ENCODE data around the gene UFSP1.
"Not testable (repeated sequence)": the region's sequence is repeated elsewhere in the genome, so short reads cannot be mapped to it uniquely, and the experiment has no call there.

The UFSP1 gene

DNA sequence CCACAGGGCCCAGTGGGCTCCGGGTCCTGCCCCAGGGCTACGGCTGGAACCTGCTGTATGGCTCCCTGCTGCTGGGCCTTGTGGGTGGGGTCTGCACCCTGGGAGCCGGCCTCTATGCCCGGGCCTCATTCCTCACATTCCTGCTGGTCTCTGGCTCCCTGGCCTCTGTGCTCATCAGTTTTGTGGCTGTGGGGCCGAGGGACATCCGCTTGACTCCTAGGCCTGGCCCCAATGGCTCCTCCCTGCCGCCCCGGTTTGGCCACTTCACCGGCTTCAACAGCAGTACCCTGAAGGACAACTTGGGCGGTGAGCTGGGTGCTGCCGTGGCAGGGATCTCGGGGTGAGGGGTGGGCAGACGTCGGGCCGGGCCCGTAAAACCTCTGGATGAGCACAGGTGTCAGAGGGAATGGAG is 32.6 kb downstream of the UFSP1 start:
- no peak overlapping the region for H3K14ac ChIP-seq (ENCODE audit: low read length)
- H3K4me2 ChIP-seq (ENCODE audit: insufficient read depth, low read length, poor library complexity, severe bottlenecking): no peak overlapping the region
- H3K36me3 ChIP-seq (replicated peaks in 1 of 2; ENCODE audit: control insufficient read depth in 2 of 2, insufficient read depth in 2 of 2, low read length in 2 of 2): peaks cover 4 to 9% of the 10 kb centered on the region in 2 donors
- H3K27me3 ChIP-seq (ENCODE audit: control insufficient read depth in 3 of 3, insufficient read depth in 3 of 3, low read depth in 1 of 3, low read length in 3 of 3): no peaks in the 10 kb centered on the region
- no peak overlapping the region for H2BK120ac ChIP-seq (ENCODE audit: low read depth, low read length)
- no peaks in the 10 kb centered on the region for H3K9me3 ChIP-seq (replicated peaks in 1 of 2; ENCODE audit: control insufficient read depth in 2 of 2, insufficient read depth in 1 of 2, low read depth in 1 of 2, low read length in 2 of 2)
- H2AK5ac ChIP-seq (ENCODE audit: low read depth, low read length): peak overlapping the region; percentile 32
- no peak overlapping the region for H3K18ac ChIP-seq (ENCODE audit: low read length)
- peaks cover 3 to 4% of the 10 kb centered on the region in 2 donors for H3K4me1 ChIP-seq (ENCODE audit: control insufficient read depth in 2 of 2, insufficient read depth in 1 of 2, low read depth in 1 of 2, low read length in 2 of 2)
- no peak overlapping the region for H3K4ac ChIP-seq (ENCODE audit: low read length)
- H3K79me1 ChIP-seq (ENCODE audit: low read depth, low read length): peaks cover 2% of the 10 kb centered on the region
- WGBS, 2 donors (ENCODE audit: extremely low coverage in 2 of 2, insufficient read length in 2 of 2, insufficient replicate concordance in 1 of 2): no CpG with 5 or more reads among the region's 16 CpGs
- no peak overlapping the region for H3K27ac ChIP-seq (replicated peaks; ENCODE audit: low read length)
- H3K23ac ChIP-seq (ENCODE audit: low read depth, low read length, poor library complexity): no peak overlapping the region
- no peak for DNase-seq (ENCODE audit: low spot score)
- no peak overlapping the region for H2BK5ac ChIP-seq (ENCODE audit: low read length)
- no peak overlapping the region for H2BK15ac ChIP-seq (ENCODE audit: low read length)
- H2AFZ ChIP-seq (ENCODE audit: low read length): no peak overlapping the region
- H4K91ac ChIP-seq (ENCODE audit: low read depth, low read length, poor library complexity): no peak overlapping the region
- no peak overlapping the region for H4K8ac ChIP-seq (ENCODE audit: low read depth, low read length)
- no peak overlapping the region for H3K4me3 ChIP-seq (ENCODE audit: low read length in 2 of 2)
- no peak overlapping the region for H3K9ac ChIP-seq (ENCODE audit: low read depth, low read length, poor library complexity)
- no peak overlapping the region for H2BK12ac ChIP-seq (ENCODE audit: low read length)

DNA sequence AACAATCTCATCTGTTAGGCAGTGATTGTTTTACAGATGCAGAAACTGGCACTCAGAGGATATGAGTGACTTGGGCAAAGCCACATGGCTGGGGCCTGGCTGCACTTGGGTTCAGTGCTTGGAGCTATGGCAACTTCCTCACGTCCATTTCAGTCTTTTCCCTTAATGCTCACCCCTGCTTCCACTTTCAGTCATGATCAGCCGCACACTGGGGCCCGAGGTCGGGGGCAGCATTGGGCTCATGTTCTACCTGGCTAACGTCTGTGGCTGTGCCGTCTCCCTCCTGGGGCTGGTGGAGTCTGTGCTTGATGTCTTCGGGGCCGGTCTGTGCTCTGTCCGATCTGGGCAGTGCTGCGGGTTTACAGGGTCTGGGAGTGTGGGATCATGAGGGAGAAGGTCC is 34.0 kb downstream of the UFSP1 start:
- H2BK12ac ChIP-seq (ENCODE audit: low read length): peak overlapping the region; percentile 4
- H3K27ac ChIP-seq (replicated peaks; ENCODE audit: low read length): no peak overlapping the region
- WGBS, 2 donors (ENCODE audit: extremely low coverage in 2 of 2, insufficient read length in 2 of 2, insufficient replicate concordance in 1 of 2): no CpG with 5 or more reads among the region's 10 CpGs
- H3K27me3 ChIP-seq (ENCODE audit: control insufficient read depth in 3 of 3, insufficient read depth in 3 of 3, low read depth in 1 of 3, low read length in 3 of 3): no peaks in the 10 kb centered on the region
- H3K4me3 ChIP-seq (ENCODE audit: low read length in 2 of 2): no peak overlapping the region
- H4K8ac ChIP-seq (ENCODE audit: low read depth, low read length): no peak overlapping the region
- no peak overlapping the region for H3K4ac ChIP-seq (ENCODE audit: low read length)
- no peak overlapping the region for H3K23ac ChIP-seq (ENCODE audit: low read depth, low read length, poor library complexity)
- no peak overlapping the region for H3K18ac ChIP-seq (ENCODE audit: low read length)
- peaks cover 3% of the 10 kb centered on the region in 2 donors for H3K36me3 ChIP-seq (replicated peaks in 1 of 2; ENCODE audit: control insufficient read depth in 2 of 2, insufficient read depth in 2 of 2, low read length in 2 of 2)
- H3K4me2 ChIP-seq (ENCODE audit: insufficient read depth, low read length, poor library complexity, severe bottlenecking): no peak overlapping the region
- H3K14ac ChIP-seq (ENCODE audit: low read length): no peak overlapping the region
- no peak for DNase-seq (ENCODE audit: low spot score)
- no peak overlapping the region for H2AK5ac ChIP-seq (ENCODE audit: low read depth, low read length)
- peaks cover 2% of the 10 kb centered on the region for H3K79me1 ChIP-seq (ENCODE audit: low read depth, low read length)
- H2AFZ ChIP-seq (ENCODE audit: low read length): no peak overlapping the region
- peak overlapping the region; percentile 79 for H2BK5ac ChIP-seq (ENCODE audit: low read length)
- H3K4me1 ChIP-seq (ENCODE audit: control insufficient read depth in 2 of 2, insufficient read depth in 1 of 2, low read depth in 1 of 2, low read length in 2 of 2): peaks cover 5 to 6% of the 10 kb centered on the region in 2 donors
- no peaks in the 10 kb centered on the region for H3K9me3 ChIP-seq (replicated peaks in 1 of 2; ENCODE audit: control insufficient read depth in 2 of 2, insufficient read depth in 1 of 2, low read depth in 1 of 2, low read length in 2 of 2)
- H2BK120ac ChIP-seq (ENCODE audit: low read depth, low read length): no peak overlapping the region
- H2BK15ac ChIP-seq (ENCODE audit: low read length): no peak overlapping the region
- peak overlapping the region; percentile 12 for H3K9ac ChIP-seq (ENCODE audit: low read depth, low read length, poor library complexity)
- no peak overlapping the region for H4K91ac ChIP-seq (ENCODE audit: low read depth, low read length, poor library complexity)

DNA sequence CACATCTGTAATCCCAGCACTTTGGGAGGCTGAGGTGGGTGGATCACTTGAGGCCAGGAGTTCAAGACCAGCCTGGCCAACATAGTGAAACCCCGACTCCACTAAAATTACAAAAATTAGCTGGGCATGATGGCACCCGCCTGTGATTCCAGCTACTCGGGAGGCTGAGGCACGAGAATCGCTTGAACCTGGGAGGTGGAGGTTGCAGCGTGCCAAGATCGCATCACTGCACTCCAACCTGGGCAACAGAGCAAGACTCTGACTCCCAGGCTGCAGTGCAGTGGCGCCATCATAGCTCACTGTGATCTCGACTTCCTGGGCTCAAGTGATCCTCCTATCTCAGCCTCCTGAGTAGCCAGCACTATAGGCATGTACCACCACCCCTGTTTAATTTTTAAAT is 34.6 kb downstream of the UFSP1 start:
- H3K4me3 ChIP-seq (ENCODE audit: low read length in 2 of 2); H3K79me1 ChIP-seq (ENCODE audit: low read depth, low read length); H4K91ac ChIP-seq (ENCODE audit: low read depth, low read length, poor library complexity); H3K9me3 ChIP-seq (replicated peaks in 1 of 2; ENCODE audit: control insufficient read depth in 2 of 2, insufficient read depth in 1 of 2, low read depth in 1 of 2, low read length in 2 of 2); H3K27ac ChIP-seq (replicated peaks; ENCODE audit: low read length); H3K4me2 ChIP-seq (ENCODE audit: insufficient read depth, low read length, poor library complexity, severe bottlenecking); DNase-seq (ENCODE audit: low spot score); H4K8ac ChIP-seq (ENCODE audit: low read depth, low read length); H3K9ac ChIP-seq (ENCODE audit: low read depth, low read length, poor library complexity); H2AFZ ChIP-seq (ENCODE audit: low read length); H2BK15ac ChIP-seq (ENCODE audit: low read length); H2AK5ac ChIP-seq (ENCODE audit: low read depth, low read length); H3K36me3 ChIP-seq (replicated peaks in 1 of 2; ENCODE audit: control insufficient read depth in 2 of 2, insufficient read depth in 2 of 2, low read length in 2 of 2); H3K4me1 ChIP-seq (ENCODE audit: control insufficient read depth in 2 of 2, insufficient read depth in 1 of 2, low read depth in 1 of 2, low read length in 2 of 2); H3K14ac ChIP-seq (ENCODE audit: low read length); H2BK120ac ChIP-seq (ENCODE audit: low read depth, low read length); H3K18ac ChIP-seq (ENCODE audit: low read length); H2BK5ac ChIP-seq (ENCODE audit: low read length); H2BK12ac ChIP-seq (ENCODE audit: low read length); H3K27me3 ChIP-seq (ENCODE audit: control insufficient read depth in 3 of 3, insufficient read depth in 3 of 3, low read depth in 1 of 3, low read length in 3 of 3); H3K4ac ChIP-seq (ENCODE audit: low read length): not testable (repeated sequence)
- no CpG with 5 or more reads among the region's 9 CpGs for WGBS, 2 donors (ENCODE audit: extremely low coverage in 2 of 2, insufficient read length in 2 of 2, insufficient replicate concordance in 1 of 2)
- H3K23ac ChIP-seq (ENCODE audit: low read depth, low read length, poor library complexity): peak overlapping the region; percentile 43

DNA sequence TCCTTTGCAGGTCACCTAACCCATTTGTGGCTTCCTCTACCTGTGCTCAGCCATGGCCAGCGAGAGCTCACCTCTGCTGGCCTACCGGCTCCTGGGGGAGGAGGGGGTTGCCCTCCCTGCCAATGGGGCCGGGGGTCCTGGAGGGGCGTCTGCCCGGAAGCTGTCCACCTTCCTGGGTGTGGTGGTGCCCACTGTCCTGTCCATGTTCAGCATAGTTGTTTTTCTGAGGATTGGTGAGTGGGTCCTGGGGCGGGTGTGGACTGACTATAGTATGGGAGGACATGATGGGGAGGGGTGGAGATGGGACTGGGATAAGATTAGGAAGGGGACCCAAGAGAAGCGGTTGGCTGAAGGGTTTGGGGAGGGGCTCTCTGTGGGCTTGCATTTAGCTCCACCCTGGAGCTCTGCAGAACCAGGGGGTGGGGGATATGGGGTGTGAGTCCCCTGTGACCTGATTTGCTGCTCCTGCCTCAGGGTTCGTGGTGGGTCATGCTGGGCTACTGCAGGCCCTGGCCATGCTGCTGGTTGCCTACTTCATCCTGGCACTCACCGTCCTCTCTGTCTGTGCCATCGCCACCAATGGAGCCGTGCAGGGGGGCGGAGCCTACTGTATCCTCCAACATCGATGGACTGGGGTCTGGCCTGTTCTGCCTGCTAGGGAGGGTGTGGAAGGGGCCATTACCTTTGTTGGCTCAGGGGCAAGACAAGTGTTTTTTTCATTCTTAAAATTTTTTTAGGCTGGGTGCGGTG is 35.2 kb downstream of the UFSP1 start:
- H3K4me3 ChIP-seq (ENCODE audit: low read length in 2 of 2): no peak overlapping the region
- H3K9ac ChIP-seq (ENCODE audit: low read depth, low read length, poor library complexity): no peak overlapping the region
- H3K79me1 ChIP-seq (ENCODE audit: low read depth, low read length): no peaks in the 10 kb centered on the region
- no peaks in the 10 kb centered on the region for H3K27me3 ChIP-seq (ENCODE audit: control insufficient read depth in 3 of 3, insufficient read depth in 3 of 3, low read depth in 1 of 3, low read length in 3 of 3)
- H2BK120ac ChIP-seq (ENCODE audit: low read depth, low read length): no peak overlapping the region
- H4K91ac ChIP-seq (ENCODE audit: low read depth, low read length, poor library complexity): no peak overlapping the region
- H3K36me3 ChIP-seq (replicated peaks in 1 of 2; ENCODE audit: control insufficient read depth in 2 of 2, insufficient read depth in 2 of 2, low read length in 2 of 2): no peaks in the 10 kb centered on the region
- H2BK5ac ChIP-seq (ENCODE audit: low read length): no peak overlapping the region
- DNase-seq (ENCODE audit: low spot score): no peak
- no peak overlapping the region for H3K4ac ChIP-seq (ENCODE audit: low read length)
- no peak overlapping the region for H3K14ac ChIP-seq (ENCODE audit: low read length)
- H3K23ac ChIP-seq (ENCODE audit: low read depth, low read length, poor library complexity): peak overlapping the region; percentile 43
- H2BK12ac ChIP-seq (ENCODE audit: low read length): no peak overlapping the region
- no peak overlapping the region for H3K4me2 ChIP-seq (ENCODE audit: insufficient read depth, low read length, poor library complexity, severe bottlenecking)
- no peak overlapping the region for H2AFZ ChIP-seq (ENCODE audit: low read length)
- WGBS, 2 donors (ENCODE audit: extremely low coverage in 2 of 2, insufficient read length in 2 of 2, insufficient replicate concordance in 1 of 2): no CpG with 5 or more reads among the region's 14 CpGs
- no peak overlapping the region for H2BK15ac ChIP-seq (ENCODE audit: low read length)
- H3K9me3 ChIP-seq (replicated peaks in 1 of 2; ENCODE audit: control insufficient read depth in 2 of 2, insufficient read depth in 1 of 2, low read depth in 1 of 2, low read length in 2 of 2): no peaks in the 10 kb centered on the region
- no peak overlapping the region for H3K27ac ChIP-seq (replicated peaks; ENCODE audit: low read length)
- peaks cover 5 to 6% of the 10 kb centered on the region in 2 donors for H3K4me1 ChIP-seq (ENCODE audit: control insufficient read depth in 2 of 2, insufficient read depth in 1 of 2, low read depth in 1 of 2, low read length in 2 of 2)
- no peak overlapping the region for H4K8ac ChIP-seq (ENCODE audit: low read depth, low read length)
- peak overlapping the region; percentile 35 for H2AK5ac ChIP-seq (ENCODE audit: low read depth, low read length)
- H3K18ac ChIP-seq (ENCODE audit: low read length): no peak overlapping the region

Data from neuronal stem cell (in vitro differentiated cells).